Gastroesophageal sphincter (tissue), 3 donors: ENCODE results near the gene ASIC1.

Experiments
- CTCF ChIP-seq, 4 experiments: fragments of 200-600 bp in 2 of 4; fragments of 450-650 bp in 2 of 4; sonication (generic) in 1 of 4; IDR thresholded peaks; one replicate each; pipeline ENCODE4 v1.5.1; 2017 to 2019; ENCODE audit warnings: antibody characterized with exemption in 4 of 4, mild to moderate bottlenecking in 2 of 4, moderate library complexity in 2 of 4
- EP300 ChIP-seq: sonication (generic); formaldehyde crosslinking; IDR thresholded peaks from one replicate; pipeline ENCODE4 v1.6.1; 2017; ENCODE audit warnings: antibody characterized with exemption, mild to moderate bottlenecking
- POLR2A ChIP-seq, 2 donors: fragments of 450-650 bp; IDR thresholded peaks; one replicate each; pipeline ENCODE4 v1.6.1; 2017; ENCODE audit warnings: antibody characterized with exemption in 2 of 2, mild to moderate bottlenecking in 2 of 2, moderate library complexity in 1 of 2

GRCh38 chr12:50018968-50019367 is 38.4 kb upstream of the ASIC1 start:
- no peak for TF ChIP-seq CTCF (IDR thresholded peaks at IDR 0.05)
- TF ChIP-seq EP300 = no peak
- no peak for TF ChIP-seq POLR2A (IDR thresholded peaks at IDR 0.05)
